H1 (cell line): Measurements from ENCODE around the gene RHOBTB3. TPM values are rescaled to one million over a fixed set of nuclear protein-coding genes. Genes with fewer than 3 reads are reported as not detected.

ENCODE experiments used
- CTCF ChIA-PET: fragments of 300-600 bp; sonication (Branson Sonifier 250); formaldehyde crosslinking; loops from one replicate; lab custom pipeline; 2021; ENCODE audit not compliant: partially characterized antibody; lab: Charles Lee
- POLR2A ChIA-PET: fragments of 300-600 bp; sonication (Branson Sonifier 250); formaldehyde crosslinking; loops from one replicate; lab custom pipeline; 2021; ENCODE audit warnings: inconsistent platforms; ENCODE audit not compliant: partially characterized antibody; lab: Charles Lee
- DNase-seq, 2 experiments: peaks; one replicate each; pipeline versions ENCODE4 v3.0.0 to v3.0.0-alpha.2; 2010 to 2022; ENCODE audit warnings: low spot score in 2 of 2, low read depth in 1 of 2, mixed read lengths in 1 of 2
- FAIRE-seq: peaks from 2 replicates; lab custom pipeline; 2011; peaks lifted over from hg19 to GRCh38; lab: Jason Lieb, UNC
- H2AFZ ChIP-seq: 2 replicates; pipeline ENCODE4 v1.8.1; 2012; ENCODE audit warnings: low read length, inconsistent platforms
- H2AK5ac ChIP-seq: 2 replicates; pipeline ENCODE4 v1.6.1; 2013; ENCODE audit warnings: low read depth, low read length
- H2BK120ac ChIP-seq: replicated peaks from 2 replicates; pipeline ENCODE3; 2013; ENCODE audit warnings: low read depth, low read length, inconsistent platforms
- H2BK12ac ChIP-seq: 2 replicates; pipeline ENCODE4 v1.6.1; 2013; ENCODE audit warnings: low read depth, low read length
- H2BK15ac ChIP-seq: 2 replicates; pipeline ENCODE4 v1.6.1; 2013; ENCODE audit warnings: low read length
- H2BK20ac ChIP-seq: 2 replicates; pipeline ENCODE4 v1.6.1; 2013; ENCODE audit warnings: low read length
- H2BK5ac ChIP-seq: 2 replicates; pipeline ENCODE4 v1.6.1; 2013; ENCODE audit warnings: low read depth, low read length
- H3K14ac ChIP-seq: 2 replicates; pipeline ENCODE4 v1.6.1; 2013; ENCODE audit warnings: inconsistent platforms; ENCODE audit not compliant: insufficient read length
- H3K18ac ChIP-seq: 2 replicates; pipeline ENCODE4 v1.6.1; 2013; ENCODE audit warnings: low read length; ENCODE audit errors: extremely low read depth
- H3K23ac ChIP-seq: 2 replicates; pipeline ENCODE4 v1.6.1; 2013; ENCODE audit warnings: inconsistent platforms; ENCODE audit not compliant: insufficient read length
- H3K23me2 ChIP-seq: 2 replicates; pipeline ENCODE4 v1.6.1; 2013; ENCODE audit warnings: low read depth, low read length
- H3K27ac ChIP-seq: 2 replicates; pipeline ENCODE4 v1.6.1; 2011; ENCODE audit warnings: low read depth, low read length, inconsistent platforms
- H3K27me3 ChIP-seq, 4 experiments: replicated peaks in 1 of 4; 1 replicate in 1 of 4; 2 replicates in 3 of 4; pipeline versions ENCODE4 v1.6.1 to v1.8.1; 2011 to 2013; ENCODE audit warnings: low read length in 3 of 4, mild to moderate bottlenecking in 3 of 4, inconsistent platforms in 2 of 4, mixed read lengths in 2 of 4, moderate library complexity in 1 of 4; ENCODE audit not compliant: control insufficient read depth in 3 of 4, insufficient read depth in 3 of 4; ENCODE audit errors: extremely low read depth in 1 of 4
- H3K36me3 ChIP-seq, 4 experiments: 2 replicates each; pipeline versions ENCODE4 v1.6.1 to v1.8.1; 2011 to 2013; ENCODE audit warnings: mild to moderate bottlenecking in 4 of 4, low read length in 3 of 4, moderate library complexity in 2 of 4, control low read depth in 1 of 4, inconsistent platforms in 1 of 4; ENCODE audit not compliant: insufficient read depth in 4 of 4, control insufficient read depth in 2 of 4
- H3K4ac ChIP-seq: replicated peaks from 2 replicates; pipeline ENCODE3; 2013; ENCODE audit warnings: low read length, low read depth, mixed read lengths, inconsistent platforms; ENCODE audit not compliant: insufficient read length
- H3K4me1 ChIP-seq, 4 experiments: replicated peaks in 1 of 4; 1 replicate in 1 of 4; 2 replicates in 3 of 4; pipeline versions ENCODE4 v1.6.1 to v1.8.1; 2011 to 2013; ENCODE audit warnings: low read length in 3 of 4, inconsistent platforms in 2 of 4, mixed read lengths in 1 of 4; ENCODE audit not compliant: insufficient read depth in 4 of 4, control insufficient read depth in 3 of 4
- H3K4me2 ChIP-seq, 2 experiments: 2 replicates each; pipeline versions ENCODE4 v1.6.1 to v1.8.1; 2011 to 2013; ENCODE audit warnings: low read depth in 2 of 2, low read length in 2 of 2, control low read depth in 1 of 2, inconsistent platforms in 1 of 2, mild to moderate bottlenecking in 1 of 2; ENCODE audit not compliant: insufficient read depth in 1 of 2
- H3K4me3 ChIP-seq, 4 experiments: fragments of 200-600, 300-600 bp in 1 of 4; sonication (generic), shearing (Covaris generic), sonication (Bioruptor Twin) in 1 of 4; 2 replicates each; pipeline versions ENCODE4 v1.5.1 to v1.8.1; 2011 to 2016; ENCODE audit warnings: low read length in 4 of 4, low read depth in 3 of 4, control low read depth in 2 of 4, inconsistent platforms in 2 of 4, mild to moderate bottlenecking in 2 of 4, mixed read lengths in 1 of 4, moderate library complexity in 1 of 4; ENCODE audit not compliant: insufficient read depth in 2 of 4; ENCODE audit errors: extremely low read depth in 1 of 4
- H3K56ac ChIP-seq: replicated peaks from 2 replicates; pipeline ENCODE3; 2013; ENCODE audit warnings: low read depth, mild to moderate bottlenecking, mixed read lengths, low read length, inconsistent platforms; ENCODE audit not compliant: insufficient read length
- H3K79me1 ChIP-seq: 2 replicates; pipeline ENCODE4 v1.6.1; 2013; ENCODE audit warnings: low read depth, low read length, control low read depth
- H3K79me2 ChIP-seq, 2 experiments: 2 replicates each; pipeline versions ENCODE4 v1.6.1 to v1.8.1; 2012 to 2013; ENCODE audit warnings: low read length in 2 of 2, mild to moderate bottlenecking in 2 of 2, inconsistent platforms in 1 of 2; ENCODE audit not compliant: insufficient read depth in 2 of 2, control insufficient read depth in 1 of 2
- H3K9ac ChIP-seq, 4 experiments: replicated peaks in 1 of 4; 1 replicate in 1 of 4; 2 replicates in 3 of 4; pipeline versions ENCODE4 v1.6.1 to v1.8.1; 2011 to 2013; ENCODE audit warnings: low read depth in 3 of 4, low read length in 3 of 4, control low read depth in 2 of 4, mild to moderate bottlenecking in 2 of 4, moderate library complexity in 2 of 4, inconsistent platforms in 1 of 4; ENCODE audit errors: extremely low read depth in 1 of 4
- H3K9me3 ChIP-seq, 2 experiments: 2 replicates each; pipeline versions ENCODE4 v1.6.1 to v1.8.1; 2012 to 2013; ENCODE audit warnings: mild to moderate bottlenecking in 2 of 2, moderate library complexity in 2 of 2, control low read depth in 1 of 2, inconsistent platforms in 1 of 2, low read depth in 1 of 2, low read length in 1 of 2, mixed read lengths in 1 of 2; ENCODE audit not compliant: insufficient read depth in 2 of 2
- H4K20me1 ChIP-seq, 2 experiments: replicated peaks in 1 of 2; 2 replicates each; pipeline versions ENCODE3 to v1.8.1; 2011 to 2013; ENCODE audit warnings: inconsistent platforms in 2 of 2, low read length in 2 of 2, mild to moderate bottlenecking in 1 of 2; ENCODE audit not compliant: insufficient read depth in 2 of 2, control insufficient read depth in 1 of 2
- H4K5ac ChIP-seq: 2 replicates; pipeline ENCODE4 v1.6.1; 2013; ENCODE audit warnings: low read length, low read depth, mixed read lengths, inconsistent platforms; ENCODE audit not compliant: insufficient read length
- H4K8ac ChIP-seq: 2 replicates; pipeline ENCODE4 v1.8.0; 2013; ENCODE audit warnings: mild to moderate bottlenecking, moderate library complexity, low read length, inconsistent platforms; ENCODE audit not compliant: insufficient read depth; ENCODE audit errors: extremely low read depth
- H4K91ac ChIP-seq: replicated peaks from 2 replicates; pipeline ENCODE3; 2013; ENCODE audit warnings: low read length, mixed read lengths, inconsistent platforms; ENCODE audit not compliant: insufficient read length
- WGBS, 2 experiments: shearing (Covaris generic) in 1 of 2; methylation state at CpG; one replicate each; pipeline versions ENCODE4 v1.1.6 to v1.1.7; 2013 to 2015; ENCODE audit warnings: low lambda C conversion rate in 2 of 2, mixed read lengths in 2 of 2, inconsistent platforms in 1 of 2, low coverage in 1 of 2, missing lambda C conversion rate in 1 of 2; ENCODE audit not compliant: insufficient replicate concordance in 2 of 2, insufficient coverage in 1 of 2, insufficient read length in 1 of 2; ENCODE audit errors: extremely low coverage in 1 of 2, missing lambda C conversion rate in 1 of 2; 5-methylcytosine and 5-hydroxymethylcytosine counted together
- polyA plus RNA-seq, 7 experiments: library from polyadenylated mRNA; depleted of rRNA in 3 of 7; stranded (reverse) in 5 of 7; unstranded in 2 of 7; fragments of >200 nt in 5 of 7; fragments of 200-250 nt in 2 of 7; gene quantifications; 1 replicate in 5 of 7; 2 replicates in 1 of 7; 4 replicates in 1 of 7; pipeline versions ENCODE4 v1.2.1 to v1.2.3, GENCODE V29; 2011 to 2013; ENCODE audit warnings: missing spikeins in 2 of 7, mixed read lengths in 2 of 7
- total RNA-seq: library from RNA; stranded (reverse); fragmentation: NEBNext Ultra II Directional; extraction: Animal tissue kit (Norgen Biotek cat#: 25700); gene quantifications from 2 replicates; pipeline ENCODE4 v1.2.1, GENCODE V29; 2021

The RHOBTB3 gene
- total and polyA plus RNA-seq, 2 of the 8 experiments (the other 6 are each of a cell fraction or from before 2014, with no cell fraction given), result 8.2 to 17.5 TPM

DNA sequence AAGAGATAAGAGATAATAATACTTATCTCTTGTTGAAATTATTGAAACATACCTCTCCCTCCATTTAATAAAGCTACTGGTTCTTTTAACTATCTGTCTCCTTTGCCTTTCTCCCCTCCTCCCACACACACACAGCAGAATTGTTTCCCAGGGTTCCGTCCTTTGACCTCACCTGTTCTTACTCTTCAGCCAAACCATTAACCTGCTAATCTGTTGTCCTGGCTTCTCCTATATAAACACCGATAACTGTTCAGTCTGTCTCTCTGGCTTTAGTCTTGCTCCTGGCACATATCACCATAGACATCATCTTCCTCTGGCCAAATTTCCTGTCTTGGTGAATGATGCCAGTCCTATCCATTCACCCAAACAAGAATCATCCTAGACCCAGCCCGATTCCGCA is 7.7 kb downstream of the RHOBTB3 start:
- no peak overlapping the region for H2BK20ac ChIP-seq
- DNase-seq (no peak), FAIRE-seq (no peak)
- no peak overlapping the region for H3K4me2 ChIP-seq
- no peak overlapping the region for H2BK12ac ChIP-seq
- CTCF ChIA-PET, result no interaction called here
- 93% methylated on average over 4 of the region's 4 CpGs; no CpG with 5 or more reads in 1 of the 2 experiments for WGBS, 2 experiments
- no peak overlapping the region for H2BK15ac ChIP-seq
- no peaks in the 10 kb centered on the region for H3K79me2 ChIP-seq
- H4K20me1 ChIP-seq, result no peaks in the 10 kb centered on the region
- no peak overlapping the region for H3K18ac ChIP-seq
- H3K4me3 ChIP-seq, result no peak overlapping the region
- no peaks in the 10 kb centered on the region for H3K23me2 ChIP-seq
- no peak overlapping the region for H2BK120ac ChIP-seq
- H3K56ac ChIP-seq, result no peak overlapping the region
- peaks cover 0 to 4% (median under 1%) of the 10 kb centered on the region in 4 experiments; a peak in 1 of 7 replicates for H3K27me3 ChIP-seq
- no peak overlapping the region for H3K14ac ChIP-seq
- no peak overlapping the region for H4K91ac ChIP-seq
- H4K5ac ChIP-seq, result no peak overlapping the region
- no peaks in the 10 kb centered on the region for H3K36me3 ChIP-seq
- H2AFZ ChIP-seq, result no peak overlapping the region
- no peak overlapping the region for H2BK5ac ChIP-seq
- no peaks in the 10 kb centered on the region for H3K4me1 ChIP-seq
- H3K23ac ChIP-seq, result no peak overlapping the region
- H4K8ac ChIP-seq, result no peak overlapping the region
- POLR2A ChIA-PET, result no interaction called here
- H3K27ac ChIP-seq, result no peak overlapping the region
- no peak overlapping the region for H3K9ac ChIP-seq
- H2AK5ac ChIP-seq, result no peak overlapping the region
- H3K79me1 ChIP-seq, result no peaks in the 10 kb centered on the region
- H3K4ac ChIP-seq, result no peak overlapping the region
- no peaks in the 10 kb centered on the region for H3K9me3 ChIP-seq
